Subcutaneous abdominal adipose tissue (tissue), 5 donors: ENCODE measurements around the gene SLC12A6.
"Not testable (repeated sequence)": the region's sequence is repeated elsewhere in the genome, so short reads cannot be mapped to it uniquely, and the experiment has no call there.

Experiments
- H3K27ac ChIP-seq: one replicate; pipeline ENCODE4 v1.7.0; 2013; ENCODE audit warnings: low read depth, mild to moderate bottlenecking, inconsistent platforms, low read length, moderate library complexity
- H3K27me3 ChIP-seq, 5 donors: one replicate each; pipeline ENCODE4 v1.7.0; 2013; ENCODE audit warnings: low read length in 5 of 5, inconsistent platforms in 1 of 5; ENCODE audit not compliant: control insufficient read depth in 5 of 5, insufficient read depth in 4 of 5
- H3K36me3 ChIP-seq, 5 donors: one replicate each; pipeline ENCODE4 v1.7.0; 2013; ENCODE audit warnings: low read length in 5 of 5; ENCODE audit not compliant: control insufficient read depth in 5 of 5, insufficient read depth in 5 of 5
- H3K4me1 ChIP-seq, 5 donors: one replicate each; pipeline ENCODE4 v1.7.0; 2013; ENCODE audit warnings: low read length in 5 of 5, mild to moderate bottlenecking in 3 of 5, moderate library complexity in 1 of 5; ENCODE audit not compliant: control insufficient read depth in 5 of 5, insufficient read depth in 5 of 5
- H3K4me3 ChIP-seq, 5 donors: one replicate each; pipeline ENCODE4 v1.7.0; 2013; ENCODE audit warnings: low read length in 5 of 5, low read depth in 1 of 5
- H3K9ac ChIP-seq, 5 donors: one replicate each; pipeline ENCODE4 v1.7.0; 2013; ENCODE audit warnings: low read length in 5 of 5, mild to moderate bottlenecking in 4 of 5, moderate library complexity in 3 of 5
- H3K9me3 ChIP-seq, 5 donors: one replicate each; pipeline ENCODE4 v1.7.0; 2013; ENCODE audit warnings: low read length in 5 of 5; ENCODE audit not compliant: control insufficient read depth in 5 of 5
- donor health status: healthy.
- donor health status: healthy.
- donor health status: healthy.
- donor health status: healthy.
- donor health status: healthy.

The SLC12A6 gene

DNA sequence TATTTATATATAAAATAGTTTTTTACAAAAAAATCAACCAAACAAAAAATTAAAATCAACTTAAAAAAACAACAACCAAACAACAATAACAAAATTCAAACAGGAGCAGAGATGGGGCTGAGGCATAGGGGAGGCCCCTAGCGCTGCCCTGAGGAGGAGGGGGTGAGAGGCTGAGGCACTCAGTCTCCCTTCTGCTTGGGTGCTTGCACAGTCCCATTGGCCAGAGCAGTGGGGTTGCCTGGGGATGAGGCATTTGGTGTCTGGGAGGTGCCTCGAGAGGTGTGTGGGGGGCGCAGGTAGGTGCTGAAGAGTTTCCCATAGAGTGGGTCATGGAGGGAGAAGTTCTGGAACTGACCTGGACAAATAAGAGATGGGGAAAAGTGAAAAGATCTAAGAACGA lies 21.4 kb upstream of the SLC12A6 start:
- Histone ChIP-seq H3K9me3 (no peaks in the 10 kb centered on the region), H3K27ac (no peak overlapping the region), H3K9ac (no peak overlapping the region), H3K4me1 (peaks cover 0 to 2% (median 0%) of the 10 kb centered on the region in 5 donors), H3K4me3 (no peak overlapping the region), H3K27me3 (no peaks in the 10 kb centered on the region), H3K36me3 (peaks cover 0 to 68% (median 32%) of the 10 kb centered on the region in 5 donors)

DNA sequence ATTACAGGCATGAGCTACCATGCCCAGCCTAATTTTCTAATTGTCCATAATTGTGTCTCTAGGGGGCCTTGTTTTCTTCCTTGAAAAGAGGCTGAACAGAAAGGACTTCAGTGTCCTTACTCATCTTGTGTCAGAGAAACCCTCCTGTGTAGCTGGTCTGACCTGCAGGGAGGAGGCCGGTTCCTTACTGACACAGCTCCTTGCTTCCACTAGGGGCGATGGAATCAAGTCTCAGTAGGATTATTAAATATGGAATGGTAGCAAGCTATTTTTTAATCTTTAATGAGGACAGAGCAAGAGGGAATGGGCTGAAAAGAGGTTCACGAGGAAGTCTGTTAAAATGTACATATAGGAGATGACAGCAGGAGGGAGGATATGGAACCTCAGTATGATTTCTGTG lies 20.8 kb upstream of the SLC12A6 start:
- Histone ChIP-seq H3K9me3 (no peaks in the 10 kb centered on the region), H3K27me3 (no peaks in the 10 kb centered on the region), H3K4me3 (no peak overlapping the region), H3K27ac (no peak overlapping the region), H3K9ac (no peak overlapping the region), H3K36me3 (peaks cover 0 to 63% (median 32%) of the 10 kb centered on the region in 5 donors), H3K4me1 (peaks cover 0 to 2% (median 0%) of the 10 kb centered on the region in 5 donors)

DNA sequence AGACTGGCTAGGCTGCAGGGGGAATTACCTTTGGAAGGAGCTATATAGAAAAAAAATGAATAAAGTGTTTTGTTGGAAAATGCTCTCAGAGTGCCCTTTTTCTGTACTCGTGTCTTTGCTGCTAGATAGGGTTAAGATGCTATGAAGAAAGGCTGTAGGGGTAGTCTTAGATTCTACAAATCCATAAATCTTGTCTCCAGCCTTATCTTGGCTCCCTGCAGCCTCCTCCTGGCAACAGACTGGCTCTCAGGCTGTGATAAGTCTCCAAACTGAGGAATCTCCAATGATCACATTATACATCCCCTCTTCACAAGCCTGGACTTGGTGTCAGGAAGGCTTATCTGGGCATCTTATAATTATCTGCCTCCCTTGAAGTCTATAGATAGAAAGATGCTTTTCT lies 20.1 kb upstream of the SLC12A6 start:
- no peaks in the 10 kb centered on the region for H3K9me3 ChIP-seq
- H3K27ac ChIP-seq = no peak overlapping the region
- no peaks in the 10 kb centered on the region for H3K27me3 ChIP-seq
- peaks cover 0 to 57% (median 32%) of the 10 kb centered on the region in 5 donors for H3K36me3 ChIP-seq
- no peaks in the 10 kb centered on the region for H3K4me1 ChIP-seq
- H3K4me3 ChIP-seq = no peak overlapping the region
- H3K9ac ChIP-seq = no peak overlapping the region

DNA sequence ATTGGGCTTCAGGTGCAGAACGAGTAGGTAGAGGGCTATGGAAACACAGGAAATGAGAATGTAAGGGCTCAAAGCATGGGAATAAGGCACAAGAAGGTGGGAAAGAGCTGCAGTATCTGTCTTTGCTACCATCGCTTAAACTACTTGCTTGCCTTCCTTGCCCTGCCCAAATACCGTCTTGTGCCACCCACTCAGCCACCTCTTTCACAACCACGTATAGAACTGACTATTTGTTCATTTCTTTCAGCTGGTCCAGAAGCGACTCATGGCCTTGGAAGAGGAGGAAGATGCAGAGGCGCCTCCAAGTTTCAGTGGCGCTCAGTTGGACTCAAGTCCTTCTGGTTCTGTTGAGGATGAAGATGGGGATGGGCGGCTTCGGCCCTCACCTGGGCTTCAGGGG lies 17.7 kb upstream of the SLC12A6 start:
- peaks cover 0 to 43% (median 26%) of the 10 kb centered on the region in 5 donors for H3K36me3 ChIP-seq
- no peaks in the 10 kb centered on the region for H3K27me3 ChIP-seq
- no peak overlapping the region for H3K4me3 ChIP-seq
- H3K9me3 ChIP-seq = no peaks in the 10 kb centered on the region
- no peaks in the 10 kb centered on the region for H3K4me1 ChIP-seq
- no peak overlapping the region for H3K27ac ChIP-seq
- no peak overlapping the region for H3K9ac ChIP-seq

DNA sequence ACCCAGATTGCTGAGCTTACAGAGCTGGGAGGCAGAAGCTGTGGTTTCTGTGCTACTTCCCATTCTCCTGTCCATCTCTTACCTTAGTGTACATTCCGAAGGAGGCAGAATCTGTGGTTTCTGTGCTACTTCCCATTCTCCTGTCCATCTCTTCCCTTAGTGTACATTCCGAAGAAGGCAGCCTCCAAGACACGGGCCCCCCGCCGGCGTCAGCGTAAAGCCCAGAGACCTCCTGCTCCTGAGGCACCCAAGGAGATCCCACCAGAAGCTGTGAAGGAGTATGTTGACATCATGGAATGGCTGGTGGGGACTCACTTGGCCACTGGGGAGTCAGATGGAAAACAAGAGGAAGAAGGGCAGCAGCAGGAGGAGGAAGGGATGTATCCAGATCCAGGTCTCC lies 16.7 kb upstream of the SLC12A6 start:
- Histone ChIP-seq H3K9me3 (no peaks in the 10 kb centered on the region), H3K4me1 (no peaks in the 10 kb centered on the region), H3K9ac (no peak overlapping the region), H3K36me3 (peaks cover 0 to 35% (median 21%) of the 10 kb centered on the region in 5 donors), H3K27me3 (no peaks in the 10 kb centered on the region), H3K27ac (no peak overlapping the region), H3K4me3 (no peak overlapping the region)

DNA sequence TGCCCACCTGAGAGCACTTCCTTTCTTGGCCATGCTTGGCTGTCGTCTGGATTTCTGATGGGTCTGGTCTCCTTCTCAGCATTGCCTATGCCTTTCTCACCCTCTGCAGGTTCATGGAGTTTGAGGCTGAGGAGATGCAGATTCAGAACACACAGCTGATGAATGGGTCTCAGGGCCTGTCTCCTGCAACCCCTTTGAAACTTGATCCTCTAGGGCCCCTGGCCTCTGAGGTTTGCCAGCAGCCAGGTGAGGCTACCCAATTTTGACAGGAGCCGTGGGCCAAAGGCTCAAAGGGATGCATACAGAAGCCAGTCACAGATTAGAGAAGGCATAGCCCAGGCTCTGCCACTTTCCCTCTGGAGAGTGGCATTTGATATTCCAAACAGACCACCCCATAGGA lies 16.0 kb upstream of the SLC12A6 start:
- Histone ChIP-seq H3K9me3 (no peaks in the 10 kb centered on the region), H3K9ac (no peak overlapping the region), H3K4me1 (no peaks in the 10 kb centered on the region), H3K27ac (no peak overlapping the region), H3K36me3 (peaks cover 0 to 30% (median 17%) of the 10 kb centered on the region in 5 donors), H3K27me3 (no peaks in the 10 kb centered on the region), H3K4me3 (no peak overlapping the region)

DNA sequence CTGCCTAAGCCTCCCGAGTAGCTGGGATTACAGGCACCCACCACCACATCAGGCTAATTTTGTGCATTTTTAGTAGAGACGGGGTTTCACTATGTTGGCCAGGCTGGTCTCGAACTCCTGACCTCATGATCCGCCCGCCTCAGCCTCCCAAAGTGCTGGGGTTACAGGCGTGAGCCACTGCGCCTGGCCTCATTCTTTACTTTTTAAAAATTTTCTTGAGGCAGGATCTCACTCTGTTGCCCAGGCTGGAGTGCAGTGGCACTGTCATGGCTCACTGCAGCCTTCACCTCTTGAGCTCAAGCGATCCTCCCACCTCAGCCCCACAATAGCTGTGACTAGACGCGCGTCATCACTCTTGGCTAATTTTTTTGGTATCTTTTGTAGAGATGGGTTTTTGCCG lies 15.4 kb upstream of the SLC12A6 start:
- H3K9me3 ChIP-seq, H3K9ac ChIP-seq, H3K27me3 ChIP-seq, H3K27ac ChIP-seq, H3K4me1 ChIP-seq, H3K4me3 ChIP-seq: not testable (repeated sequence)
- peaks cover 0 to 25% (median 13%) of the 10 kb centered on the region in 5 donors for H3K36me3 ChIP-seq

DNA sequence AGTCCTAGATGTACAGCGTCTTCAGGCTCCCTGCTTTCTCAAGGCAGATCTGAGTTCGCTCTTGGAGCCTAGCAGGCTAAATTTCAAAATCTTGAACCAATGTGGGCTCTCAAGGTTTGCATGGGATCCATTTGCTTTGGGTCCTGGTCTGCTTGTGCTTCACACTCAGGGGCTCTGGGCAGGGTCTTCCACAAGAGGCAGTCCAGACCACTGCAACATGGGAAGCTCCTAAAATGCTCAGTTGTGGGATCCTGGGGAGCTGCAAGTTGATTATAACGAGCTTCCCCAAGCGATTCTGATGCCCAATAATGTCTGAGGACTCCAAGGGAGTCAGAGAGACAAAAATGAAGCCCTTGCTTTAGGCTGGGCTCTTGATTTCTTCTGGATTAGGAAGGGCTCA lies 12.2 kb upstream of the SLC12A6 start:
- no peak overlapping the region for H3K4me3 ChIP-seq
- H3K27me3 ChIP-seq = no peaks in the 10 kb centered on the region
- no peak overlapping the region for H3K9ac ChIP-seq
- no peaks in the 10 kb centered on the region for H3K4me1 ChIP-seq
- H3K36me3 ChIP-seq = peaks cover 0 to 5% (median 0%) of the 10 kb centered on the region in 5 donors
- H3K27ac ChIP-seq = no peak overlapping the region
- no peaks in the 10 kb centered on the region for H3K9me3 ChIP-seq

DNA sequence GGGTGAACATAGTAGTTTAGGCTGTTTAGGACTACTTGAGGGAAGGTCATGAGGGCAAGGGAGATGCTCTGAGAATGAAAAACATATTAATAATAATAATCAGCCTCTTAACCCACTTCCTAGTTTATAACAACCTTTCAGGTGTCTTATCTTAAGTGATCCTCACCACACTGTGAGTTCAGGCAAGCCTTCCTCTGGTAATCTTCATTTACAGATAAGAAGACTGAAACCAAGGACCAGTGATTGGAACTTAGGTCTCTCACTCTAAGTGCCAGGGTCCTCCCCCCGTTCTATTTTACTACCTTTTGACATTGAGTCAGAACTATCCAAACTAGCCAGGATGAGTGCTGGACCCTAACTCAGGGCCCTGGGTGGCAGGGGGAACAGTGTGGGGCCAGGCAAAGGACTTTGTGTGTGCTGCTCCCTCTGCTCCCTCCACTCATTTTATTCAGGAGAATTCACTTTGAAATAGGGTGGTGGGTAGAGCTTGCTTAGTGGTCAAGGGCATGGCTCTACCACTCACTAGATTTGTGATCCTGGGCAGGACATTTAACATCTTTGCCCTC lies 11.2 kb upstream of the SLC12A6 start:
- Histone ChIP-seq H3K36me3 (no peaks in the 10 kb centered on the region), H3K4me3 (no peak overlapping the region), H3K27me3 (no peaks in the 10 kb centered on the region), H3K9ac (no peak overlapping the region), H3K27ac (no peak overlapping the region), H3K4me1 (no peaks in the 10 kb centered on the region), H3K9me3 (no peaks in the 10 kb centered on the region)

DNA sequence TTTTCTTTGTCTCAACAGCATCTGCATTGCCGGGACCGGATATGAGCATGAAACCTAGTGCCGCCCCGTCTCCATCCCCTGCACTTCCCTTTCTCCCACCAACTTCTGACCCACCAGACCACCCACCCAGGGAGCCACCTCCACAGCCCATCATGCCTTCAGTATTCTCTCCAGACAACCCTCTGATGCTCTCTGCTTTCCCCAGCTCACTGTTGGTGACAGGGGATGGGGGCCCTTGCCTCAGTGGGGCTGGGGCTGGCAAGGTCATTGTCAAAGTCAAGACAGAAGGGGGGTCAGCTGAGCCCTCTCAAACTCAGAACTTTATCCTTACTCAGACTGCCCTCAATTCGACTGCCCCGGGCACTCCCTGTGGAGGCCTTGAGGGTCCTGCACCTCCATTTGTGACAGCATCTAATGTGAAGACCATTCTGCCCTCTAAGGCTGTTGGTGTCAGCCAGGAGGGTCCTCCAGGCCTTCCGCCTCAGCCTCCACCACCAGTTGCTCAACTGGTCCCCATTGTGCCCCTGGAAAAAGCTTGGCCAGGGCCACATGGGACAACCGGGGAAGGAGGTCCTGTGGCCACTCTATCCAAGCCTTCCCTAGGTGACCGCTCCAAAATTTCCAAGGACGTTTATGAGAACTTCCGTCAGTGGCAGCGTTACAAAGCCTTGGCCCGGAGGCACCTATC lies 10.5 kb upstream of the SLC12A6 start:
- no peaks in the 10 kb centered on the region for H3K36me3 ChIP-seq
- no peaks in the 10 kb centered on the region for H3K27me3 ChIP-seq
- H3K4me3 ChIP-seq = no peak overlapping the region
- no peak overlapping the region for H3K9ac ChIP-seq
- no peak overlapping the region for H3K27ac ChIP-seq
- no peaks in the 10 kb centered on the region for H3K9me3 ChIP-seq
- peaks cover 0 to 4% (median 0%) of the 10 kb centered on the region in 5 donors for H3K4me1 ChIP-seq
